Occipital lobe (tissue), 2 donors: ENCODE measurements around the gene DCAF10. TPM values are rescaled to one million over a fixed set of nuclear protein-coding genes. Genes with fewer than 3 reads are reported as not detected.
"Not testable (repeated sequence)": the region's sequence is repeated elsewhere in the genome, so short reads cannot be mapped to it uniquely, and the experiment has no call there.

Source experiments
- DNase-seq: peaks from one replicate; lab custom pipeline; 2025; lab: John Stamatoyannopoulos, UW
- total RNA-seq: library from RNA; depleted of rRNA; stranded (reverse); fragments of >200 nt; gene quantifications from one replicate; pipeline ENCODE4 v1.2.3, GENCODE V29; 2014

The DCAF10 gene
- total RNA-seq, 1 donor from 2014 or later, result 27.6 TPM

- no peak for DNase-seq
Observed at GRCh38 chr9:37859043-37859442, 58.4 kb downstream of the DCAF10 start.

GRCh38 chr9:37862530-37862929 lies 61.9 kb downstream of the DCAF10 start:
- no peak for DNase-seq

GRCh38 chr9:37870081-37870798 lies 69.6 kb downstream of the DCAF10 start:
- DNase-seq, result no peak

- DNase-seq, result no peak
Observed at GRCh38 chr9:37870799-37871176, 70.2 kb downstream of the DCAF10 start.

GRCh38 chr9:37873955-37874354 lies 73.4 kb downstream of the DCAF10 start:
- DNase-seq, result no peak

- no peak for DNase-seq
Observed at GRCh38 chr9:37876376-37876775, 75.8 kb downstream of the DCAF10 start.

GRCh38 chr9:37880916-37881479 lies 80.4 kb downstream of the DCAF10 start:
- no peak for DNase-seq

- not testable (repeated sequence) for DNase-seq
Observed at GRCh38 chr9:37887977-37888583, 87.5 kb downstream of the DCAF10 start.

GRCh38 chr9:37889536-37889935 lies 88.9 kb downstream of the DCAF10 start:
- DNase-seq, result no peak

- not testable (repeated sequence) for DNase-seq
Observed at GRCh38 chr9:37891042-37891441, 90.4 kb downstream of the DCAF10 start.

- no peak for DNase-seq
Observed at GRCh38 chr9:37892063-37892462, 91.5 kb downstream of the DCAF10 start.

- DNase-seq, result no peak
Observed at GRCh38 chr9:37897665-37898064, 97.1 kb downstream of the DCAF10 start.

- no peak for DNase-seq
Observed at GRCh38 chr9:37899041-37899440, 98.4 kb downstream of the DCAF10 start.

- DNase-seq, result no peak
Observed at GRCh38 chr9:37902131-37902530, 101.5 kb downstream of the DCAF10 start.

GRCh38 chr9:37902796-37903646 lies 102.4 kb downstream of the DCAF10 start:
- no peak for DNase-seq

GRCh38 chr9:37903647-37904444 lies 103.2 kb downstream of the DCAF10 start, which contains the start of gene SLC25A51:
SLC25A51 (minus strand) TSS chr9:37904127; CDS start chr9:37888550, 15,577 bp downstream.
- peak; percentile 87 for DNase-seq

- DNase-seq, result no peak
Observed at GRCh38 chr9:37904445-37905130, 104.0 kb downstream of the DCAF10 start.

GRCh38 chr9:37905131-37905505 lies 104.5 kb downstream of the DCAF10 start:
- DNase-seq, result no peak

- DNase-seq, result no peak
Observed at GRCh38 chr9:37905776-37906175, 105.2 kb downstream of the DCAF10 start.
